ENCODE results near the gene ADNP. TPM values are rescaled to one million over a fixed set of nuclear protein-coding genes. Genes with fewer than 3 reads are reported as not detected.

The ADNP gene
- total RNA-seq, 1 donor from 2014 or later, result 60.2 TPM

GRCh38 chr20:50854506-50855249 is 76.6 kb downstream of the ADNP start:
- Mint-ChIP-seq H3K4me1 (ENCODE audit: low read depth) (peaks cover under 1% of the 10 kb centered on the region), H3K27me3 (ENCODE audit: low read depth) (no peaks in the 10 kb centered on the region), H3K9me3 (ENCODE audit: low read depth) (no peaks in the 10 kb centered on the region), H3K4me3 (ENCODE audit: unreplicated experiment) (no peak overlapping the region), H3K27ac (ENCODE audit: unreplicated experiment) (no peak overlapping the region), H3K36me3 (ENCODE audit: low read depth) (no peaks in the 10 kb centered on the region)
- TF ChIP-seq CTCF (IDR thresholded peaks at IDR 0.05), result no peak
- no peak for DNase-seq (ENCODE audit: low spot score)

DNA sequence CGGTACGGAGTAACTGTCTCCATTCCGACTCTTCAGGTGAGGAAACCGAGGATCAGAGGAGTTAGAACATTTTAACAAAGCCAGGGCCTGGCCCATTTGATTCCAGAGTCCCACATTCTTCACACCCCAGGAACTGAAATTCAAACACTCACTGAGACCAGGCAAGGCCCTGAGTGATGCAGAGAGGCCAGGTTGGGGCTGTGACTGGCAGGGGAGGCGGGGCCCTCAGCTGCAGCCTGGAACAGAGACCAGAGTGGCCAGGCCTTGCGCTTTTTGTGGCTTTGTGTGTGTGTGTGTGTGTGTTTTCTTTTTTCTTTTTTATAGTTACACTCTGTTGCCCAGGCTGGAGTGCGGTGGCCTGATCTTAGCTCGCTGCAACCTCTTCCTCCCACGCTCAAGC is 79.2 kb downstream of the ADNP start:
- no peak for TF ChIP-seq CTCF (IDR thresholded peaks at IDR 0.05)
- Mint-ChIP-seq H3K27me3 (ENCODE audit: low read depth) (no peaks in the 10 kb centered on the region), H3K4me1 (ENCODE audit: low read depth) (peaks cover 18% of the 10 kb centered on the region), H3K4me3 (ENCODE audit: unreplicated experiment) (no peak overlapping the region), H3K27ac (ENCODE audit: unreplicated experiment) (no peak overlapping the region), H3K9me3 (ENCODE audit: low read depth) (no peaks in the 10 kb centered on the region), H3K36me3 (ENCODE audit: low read depth) (no peaks in the 10 kb centered on the region)
- no peak for DNase-seq (ENCODE audit: low spot score)

GRCh38 chr20:50850721-50851286 is 80.4 kb downstream of the ADNP start:
- no peak for DNase-seq (ENCODE audit: low spot score)
- no peaks in the 10 kb centered on the region for H3K27me3 Mint-ChIP-seq (ENCODE audit: low read depth)

DNA sequence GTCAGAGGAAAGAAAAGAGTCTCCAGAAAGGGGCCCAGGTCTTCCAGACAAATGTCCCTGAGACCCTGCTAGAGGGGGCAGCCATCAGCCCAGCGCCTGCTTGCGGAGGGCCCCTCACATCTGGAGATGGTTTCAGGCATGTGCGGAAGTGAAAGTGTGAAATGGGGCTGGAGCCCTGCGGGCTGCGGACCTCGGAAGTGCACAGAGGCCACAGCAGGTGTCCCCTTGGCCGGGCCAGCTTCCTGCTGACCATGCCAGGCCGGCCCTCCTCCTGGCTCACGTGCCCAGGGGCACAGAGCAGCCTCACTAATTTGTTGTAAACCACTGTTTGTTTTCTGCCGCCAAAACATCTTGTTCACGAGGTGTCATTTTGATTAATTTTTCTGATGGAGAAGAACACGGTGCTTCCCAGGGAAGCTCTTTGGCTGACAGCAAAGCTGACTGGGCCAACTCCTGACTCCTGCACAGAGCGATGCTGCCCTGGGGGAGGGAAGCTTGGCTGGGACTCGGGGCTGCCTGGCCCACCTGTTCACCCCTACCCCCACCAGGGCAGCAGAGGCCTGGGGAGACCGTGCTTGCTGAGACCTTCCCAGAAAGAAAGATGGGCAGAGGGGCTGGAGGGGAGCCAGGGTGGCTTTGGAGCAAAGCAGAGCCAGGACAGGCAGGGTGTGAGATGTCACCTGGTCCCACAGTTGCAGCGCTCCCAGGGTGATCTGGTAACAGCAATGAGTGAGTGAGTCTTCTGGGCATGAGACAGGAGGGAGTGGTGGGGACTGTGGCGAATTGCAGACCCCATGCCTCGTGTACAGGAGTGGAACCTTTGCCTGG is 82.2 kb downstream of the ADNP start:
- H3K27ac Mint-ChIP-seq (ENCODE audit: unreplicated experiment), result no peak overlapping the region
- peak overlapping the region; percentile 31 for H3K4me3 Mint-ChIP-seq (ENCODE audit: unreplicated experiment)
- DNase-seq (ENCODE audit: low spot score), result no peak
- H3K27me3 Mint-ChIP-seq (ENCODE audit: low read depth), result no peaks in the 10 kb centered on the region
- H3K4me1 Mint-ChIP-seq (ENCODE audit: low read depth), result peaks cover 25% of the 10 kb centered on the region
- no peaks in the 10 kb centered on the region for H3K36me3 Mint-ChIP-seq (ENCODE audit: low read depth)
- TF ChIP-seq CTCF (IDR thresholded peaks at IDR 0.05), result no peak
- H3K9me3 Mint-ChIP-seq (ENCODE audit: low read depth), result no peaks in the 10 kb centered on the region

More at GRCh38 chr20:50850721-50851286, 80.4 kb downstream of the ADNP start:
- peaks cover 18% of the 10 kb centered on the region for H3K4me1 Mint-ChIP-seq (ENCODE audit: low read depth)
- H3K36me3 Mint-ChIP-seq (ENCODE audit: low read depth), result no peaks in the 10 kb centered on the region
- H3K27ac Mint-ChIP-seq (ENCODE audit: unreplicated experiment), result no peak overlapping the region
- H3K4me3 Mint-ChIP-seq (ENCODE audit: unreplicated experiment), result no peak overlapping the region
- no peak for TF ChIP-seq CTCF (IDR thresholded peaks at IDR 0.05)
- H3K9me3 Mint-ChIP-seq (ENCODE audit: low read depth), result no peaks in the 10 kb centered on the region

DNA sequence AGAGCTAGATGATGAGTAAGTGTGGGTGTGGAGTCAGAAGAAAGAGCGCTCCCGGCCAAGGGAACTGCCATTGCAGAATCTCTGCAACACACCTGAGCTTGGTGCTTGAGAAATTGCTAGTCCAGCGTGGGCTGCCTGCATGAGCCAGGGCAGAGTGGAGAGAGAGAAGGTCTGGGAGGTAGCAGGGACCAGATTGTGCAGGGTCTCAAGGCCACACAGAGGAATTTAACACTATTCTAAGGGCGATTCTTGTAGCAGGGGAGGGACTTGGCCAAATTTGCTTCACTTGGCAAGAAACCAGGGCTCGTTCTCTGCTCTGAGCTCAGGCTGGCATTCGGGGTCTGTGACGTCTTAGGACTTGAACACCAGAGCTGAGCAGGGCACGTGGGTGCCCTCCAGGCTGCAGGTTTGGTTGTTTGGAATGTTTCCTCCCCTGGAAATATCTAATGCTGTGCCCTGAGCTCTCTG is 82.9 kb downstream of the ADNP start:
- no peak for TF ChIP-seq CTCF (IDR thresholded peaks at IDR 0.05)
- no peak overlapping the region for H3K27ac Mint-ChIP-seq (ENCODE audit: unreplicated experiment)

More for the DNA sequence above, 82.9 kb downstream of the ADNP start:
- Mint-ChIP-seq H3K4me1 (ENCODE audit: low read depth) (peaks cover 25% of the 10 kb centered on the region), H3K9me3 (ENCODE audit: low read depth) (no peaks in the 10 kb centered on the region), H3K27me3 (ENCODE audit: low read depth) (no peaks in the 10 kb centered on the region), H3K4me3 (ENCODE audit: unreplicated experiment) (no peak overlapping the region), H3K36me3 (ENCODE audit: low read depth) (no peaks in the 10 kb centered on the region)
- DNase-seq (ENCODE audit: low spot score), result no peak

Data from chondrocyte (in vitro differentiated cells).